ENCODE results near the gene FLNA.

- TF ChIP-seq POLR2A (IDR thresholded peaks at IDR 0.05) (no peak), POLR2AphosphoS5 (IDR thresholded peaks at IDR 0.05) (no peak)
These were observed 41.3 kb downstream of the FLNA start for GRCh38 chrX:154333116-154333515.
